Right lung (tissue), 5 donors: ENCODE results near the gene ZNF205. TPM values are rescaled to one million over a fixed set of nuclear protein-coding genes. Genes with fewer than 3 reads are reported as not detected.
"Not testable (repeated sequence)": the region's sequence is repeated elsewhere in the genome, so short reads cannot be mapped to it uniquely, and the experiment has no call there.

Experiments used
- DNase-seq, 2 donors: peaks; one replicate each; pipeline ENCODE4 v3.0.0-alpha.2; 2013
- polyA plus RNA-seq, 5 donors: library from polyadenylated mRNA; unstranded; fragments of 120-200 nt; gene quantifications; one replicate each; pipeline versions ENCODE4 v1.2.1 to v1.2.3, GENCODE V29; 2013; ENCODE audit warnings: inconsistent platforms in 1 of 5, low replicate concordance in 1 of 5; ENCODE audit not compliant: insufficient read length in 5 of 5, insufficient read depth in 1 of 5

The ZNF205 gene
- polyA plus RNA-seq, 5 donors = 12.6 to 20.4 (median 14.8) TPM

GRCh38 chr16:3131755-3132377, 19.5 kb downstream of the ZNF205 start:
- no peak for DNase-seq

- no peak for DNase-seq
These were observed 21.5 kb downstream of the ZNF205 start for GRCh38 chr16:3133844-3134243.

- peak; percentile 95 to 96 for DNase-seq
These were observed 22.1 kb downstream of the ZNF205 start, which contains the start of gene ZNF213 for GRCh38 chr16:3134338-3135125. ZNF213 (plus strand) TSS chr16:3135029; CDS start chr16:3137281, 2,252 bp downstream.

GRCh38 chr16:3135126-3135715, 22.8 kb downstream of the ZNF205 start:
- DNase-seq = no peak

GRCh38 chr16:3137267-3137666, 24.9 kb downstream of the ZNF205 start:
- no peak for DNase-seq

GRCh38 chr16:3138342-3138741, 26.0 kb downstream of the ZNF205 start:
- no peak for DNase-seq

- no peak for DNase-seq
These were observed 26.5 kb downstream of the ZNF205 start for GRCh38 chr16:3138823-3139426.

GRCh38 chr16:3139561-3139960, 27.2 kb downstream of the ZNF205 start:
- DNase-seq = not testable (repeated sequence)

- no peak for DNase-seq
These were observed 28.4 kb downstream of the ZNF205 start for GRCh38 chr16:3140603-3141427.

GRCh38 chr16:3141781-3142311, 29.5 kb downstream of the ZNF205 start:
- no peak for DNase-seq

- DNase-seq = no peak
These were observed 29.9 kb downstream of the ZNF205 start for GRCh38 chr16:3142327-3142726.

GRCh38 chr16:3142770-3143169, 30.4 kb downstream of the ZNF205 start:
- DNase-seq = no peak

- DNase-seq = no peak
These were observed 30.8 kb downstream of the ZNF205 start for GRCh38 chr16:3143189-3143588.

- DNase-seq = no peak
These were observed 31.4 kb downstream of the ZNF205 start for GRCh38 chr16:3143598-3144320.

- no peak for DNase-seq
These were observed 32.1 kb downstream of the ZNF205 start for GRCh38 chr16:3144321-3144983.

- DNase-seq = no peak
These were observed 32.8 kb downstream of the ZNF205 start for GRCh38 chr16:3145151-3145550.

GRCh38 chr16:3145660-3146059, 33.3 kb downstream of the ZNF205 start:
- DNase-seq = no peak

- no peak for DNase-seq
These were observed 34.8 kb downstream of the ZNF205 start for GRCh38 chr16:3147046-3147756.

GRCh38 chr16:3147757-3148104, 35.3 kb downstream of the ZNF205 start:
- no peak for DNase-seq
